Mucosa of stomach (tissue), 1 donor: ENCODE measurements around the gene TMF1.

ENCODE experiments used
- H3K27me3 ChIP-seq: one replicate; pipeline ENCODE4 v1.7.0; 2013; ENCODE audit warnings: mild to moderate bottlenecking, low read length; ENCODE audit not compliant: control insufficient read depth, insufficient read depth
- H3K36me3 ChIP-seq: one replicate; pipeline ENCODE4 v1.7.0; 2013; ENCODE audit warnings: low read length; ENCODE audit not compliant: control insufficient read depth, insufficient read depth
- H3K4me1 ChIP-seq: one replicate; pipeline ENCODE4 v1.7.0; 2013; ENCODE audit warnings: mild to moderate bottlenecking, low read length; ENCODE audit not compliant: control insufficient read depth, insufficient read depth
- H3K4me3 ChIP-seq: one replicate; pipeline ENCODE4 v1.7.0; 2013; ENCODE audit warnings: low read length
- H3K9ac ChIP-seq: one replicate; pipeline ENCODE4 v1.7.0; 2013; ENCODE audit warnings: mild to moderate bottlenecking, low read length, moderate library complexity
- H3K9me3 ChIP-seq: one replicate; pipeline ENCODE4 v1.7.0; 2013; ENCODE audit warnings: mild to moderate bottlenecking, low read length, moderate library complexity; ENCODE audit not compliant: control insufficient read depth
- donor health status: Pancreatic carcinoma.

Gene TMF1

GRCh38 chr3:68985146-68985790 lies 66.9 kb downstream of the TMF1 start:
- Histone ChIP-seq H3K9ac (no peak overlapping the region), H3K9me3 (no peaks in the 10 kb centered on the region), H3K4me1 (no peaks in the 10 kb centered on the region), H3K27me3 (no peaks in the 10 kb centered on the region), H3K4me3 (no peak overlapping the region), H3K36me3 (no peaks in the 10 kb centered on the region)

- Histone ChIP-seq H3K36me3 (no peaks in the 10 kb centered on the region), H3K9me3 (no peaks in the 10 kb centered on the region), H3K9ac (no peak overlapping the region), H3K4me1 (no peaks in the 10 kb centered on the region), H3K27me3 (no peaks in the 10 kb centered on the region), H3K4me3 (no peak overlapping the region)
These were observed 68.1 kb downstream of the TMF1 start for GRCh38 chr3:68984011-68984530.

DNA sequence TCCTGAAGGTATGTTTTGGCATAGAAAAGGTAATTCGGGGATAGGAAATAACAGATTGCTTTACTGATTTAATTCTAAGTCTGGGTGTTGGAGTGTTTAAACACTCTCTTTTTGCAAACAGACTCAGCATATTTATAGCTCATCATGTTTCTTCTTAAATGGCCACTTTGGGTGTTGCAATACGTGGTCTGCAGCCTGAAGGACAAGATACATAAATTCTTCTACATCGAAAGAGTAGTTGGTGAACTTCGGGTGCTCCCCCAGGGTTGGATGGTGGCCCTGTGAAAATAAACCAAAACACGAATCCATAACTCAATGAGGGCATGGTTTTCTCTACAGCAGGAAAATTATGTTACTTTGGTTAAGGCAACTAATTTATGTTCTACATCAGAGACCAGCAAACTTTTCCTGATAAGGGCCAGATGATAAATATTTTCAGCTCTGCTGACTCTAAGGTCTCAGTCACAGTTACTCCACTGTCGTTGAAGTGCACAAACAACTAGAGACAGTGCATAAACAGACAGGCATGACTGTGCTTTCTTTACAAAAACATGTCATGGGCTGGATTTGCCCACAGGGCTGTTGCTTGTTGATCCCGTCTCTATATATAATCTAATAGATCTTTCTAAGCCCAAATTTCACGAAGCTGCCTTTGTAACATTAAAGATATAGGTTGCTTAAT lies 74.5 kb downstream of the TMF1 start:
- no peaks in the 10 kb centered on the region for H3K36me3 ChIP-seq
- H3K27me3 ChIP-seq = no peaks in the 10 kb centered on the region
- no peaks in the 10 kb centered on the region for H3K9me3 ChIP-seq
- H3K4me1 ChIP-seq = no peaks in the 10 kb centered on the region
- H3K4me3 ChIP-seq = no peak overlapping the region
- H3K9ac ChIP-seq = no peak overlapping the region

DNA sequence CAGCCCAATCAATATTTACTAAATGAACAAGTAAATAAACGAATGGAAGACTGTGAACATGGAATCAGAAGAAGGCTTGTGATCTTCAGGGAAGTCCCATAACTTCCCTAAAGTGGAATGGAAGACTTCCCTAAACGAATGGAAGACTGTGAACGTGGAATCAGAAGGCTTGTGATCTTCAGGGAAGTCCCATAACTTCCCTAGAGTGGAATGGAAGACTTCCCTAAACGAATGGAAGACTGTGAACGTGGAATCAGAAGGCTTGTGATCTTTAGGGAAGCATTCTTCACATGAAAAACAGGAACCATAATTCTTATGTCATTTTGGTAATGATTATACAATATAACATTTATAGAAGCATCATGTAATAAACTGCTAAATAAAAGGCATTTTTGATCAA lies 77.4 kb downstream of the TMF1 start:
- Histone ChIP-seq H3K4me1 (no peaks in the 10 kb centered on the region), H3K27me3 (no peaks in the 10 kb centered on the region), H3K4me3 (no peak overlapping the region), H3K9ac (no peak overlapping the region), H3K36me3 (no peaks in the 10 kb centered on the region), H3K9me3 (no peaks in the 10 kb centered on the region)

DNA sequence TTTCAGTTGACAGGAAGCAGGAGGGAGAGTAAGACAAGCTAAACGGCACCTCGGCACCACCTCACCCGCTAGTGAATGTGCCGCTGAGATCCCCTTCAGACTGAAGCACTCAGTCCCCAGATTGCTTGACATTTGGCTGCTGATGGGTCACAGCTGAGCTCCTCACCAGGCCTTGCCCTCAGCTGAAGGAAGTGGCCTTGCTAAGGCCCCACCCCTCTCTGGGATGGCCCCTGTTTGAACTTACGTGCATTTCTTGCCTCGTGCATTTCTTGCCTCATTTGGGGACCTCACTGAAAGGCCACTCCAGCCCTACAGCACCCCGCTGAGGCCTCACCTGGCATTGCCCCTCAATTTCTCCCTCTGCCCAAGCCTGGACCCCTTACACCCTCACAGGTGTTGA lies 78.5 kb downstream of the TMF1 start:
- no peak overlapping the region for H3K4me3 ChIP-seq
- no peak overlapping the region for H3K9ac ChIP-seq
- no peaks in the 10 kb centered on the region for H3K27me3 ChIP-seq
- H3K36me3 ChIP-seq = no peaks in the 10 kb centered on the region
- no peaks in the 10 kb centered on the region for H3K9me3 ChIP-seq
- no peaks in the 10 kb centered on the region for H3K4me1 ChIP-seq

DNA sequence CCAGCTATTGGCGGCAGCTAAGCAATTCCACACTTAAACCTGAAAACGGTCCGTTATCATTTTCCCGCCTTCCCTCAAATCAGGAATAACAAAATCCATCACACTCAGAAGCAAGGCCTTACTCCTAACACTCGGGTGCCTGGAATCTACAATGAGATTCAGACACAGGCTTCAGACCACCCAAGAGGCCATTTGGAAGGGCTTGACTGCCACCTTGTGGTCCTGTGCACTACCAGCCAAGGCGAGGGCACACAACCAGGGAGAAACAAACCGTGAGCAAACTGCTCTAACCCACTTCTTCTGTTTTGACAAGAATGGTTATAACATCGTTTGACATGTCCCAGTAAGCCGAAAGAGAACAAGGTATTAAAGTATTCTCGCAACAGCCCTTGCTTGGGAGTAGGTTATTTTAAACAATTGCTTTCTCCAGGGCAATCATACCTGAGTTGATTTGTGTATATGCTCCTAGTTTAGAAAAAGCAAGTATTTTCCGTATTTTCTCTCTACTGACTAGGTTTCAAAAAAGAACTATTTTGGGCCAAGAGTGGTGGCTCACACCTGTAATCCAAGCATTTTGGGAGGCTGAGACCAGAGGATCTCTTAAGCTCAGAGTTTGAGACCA lies 79.7 kb downstream of the TMF1 start:
- Histone ChIP-seq H3K4me1 (no peaks in the 10 kb centered on the region), H3K27me3 (no peaks in the 10 kb centered on the region), H3K9me3 (no peaks in the 10 kb centered on the region), H3K36me3 (no peaks in the 10 kb centered on the region), H3K4me3 (no peak overlapping the region), H3K9ac (no peak overlapping the region)
